ENCODE measurements around the gene SCTR.
A peak's percentile ranks its signal among the peaks of the same experiment; 100 is the strongest.

The SCTR gene

GRCh38 chr2:119440501-119440870 lies 83.8 kb downstream of the SCTR start:
- DNase-seq, result no peak

- no peak for DNase-seq
Measured at GRCh38 chr2:119439574-119440500, 84.4 kb downstream of the SCTR start.

- DNase-seq, result no peak
Measured at GRCh38 chr2:119438726-119439284, 85.5 kb downstream of the SCTR start.

GRCh38 chr2:119438128-119438656 lies 86.1 kb downstream of the SCTR start:
- no peak for DNase-seq

- no peak for DNase-seq
Measured at GRCh38 chr2:119436993-119437772, 87.1 kb downstream of the SCTR start.

- no peak for DNase-seq
Measured at GRCh38 chr2:119435953-119436297, 88.4 kb downstream of the SCTR start.

GRCh38 chr2:119435081-119435952 lies 89.0 kb downstream of the SCTR start:
- DNase-seq, result no peak

GRCh38 chr2:119434664-119435063 lies 89.6 kb downstream of the SCTR start:
- no peak for DNase-seq

- no peak for DNase-seq
Measured at GRCh38 chr2:119433636-119434327, 90.5 kb downstream of the SCTR start.

GRCh38 chr2:119432851-119433522 lies 91.3 kb downstream of the SCTR start:
- DNase-seq, result no peak

- no peak for DNase-seq
Measured at GRCh38 chr2:119431976-119432850, 92.1 kb downstream of the SCTR start.

GRCh38 chr2:119431155-119431975 lies 92.9 kb downstream of the SCTR start, which contains the start of gene TMEM37:
TMEM37 (plus strand) TSS chr2:119431854; CDS start chr2:119431904, 50 bp downstream.
- DNase-seq, result peak; percentile 31

GRCh38 chr2:119430023-119430498 lies 94.2 kb downstream of the SCTR start:
- DNase-seq, result no peak

- no peak for DNase-seq
Measured at GRCh38 chr2:119429225-119429981, 94.9 kb downstream of the SCTR start.

GRCh38 chr2:119428488-119429224 lies 95.6 kb downstream of the SCTR start:
- DNase-seq, result no peak

- DNase-seq, result no peak
Measured at GRCh38 chr2:119427756-119428155, 96.5 kb downstream of the SCTR start.

GRCh38 chr2:119426801-119427395 lies 97.4 kb downstream of the SCTR start:
- no peak for DNase-seq

Data from stimulated activated CD4-positive, alpha-beta T cell treated with anti-CD3 and anti-CD28 coated beads, Interleukin-15, amount 100 ng/mL, for 24 hours (primary cell).